Measurements from ENCODE around the gene CCDC69.

DNA sequence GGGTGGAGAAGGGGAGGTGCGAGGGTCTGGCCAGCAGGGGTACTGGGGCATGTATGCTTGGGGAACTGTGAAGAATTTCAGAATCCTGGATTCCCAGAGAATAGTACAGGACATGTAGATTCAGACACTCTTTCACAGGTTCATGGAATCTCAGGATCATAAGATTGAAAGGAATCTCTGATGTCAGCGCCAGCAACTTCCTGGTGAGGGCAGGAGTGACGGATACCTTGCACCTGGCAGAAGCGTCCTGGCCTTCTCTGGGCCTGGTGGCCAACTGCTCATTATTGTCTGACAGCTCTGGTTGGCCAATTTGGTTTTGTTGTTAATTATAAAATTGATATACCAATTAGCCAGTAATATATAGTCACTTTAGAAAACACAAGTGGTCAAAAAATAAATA, 36.0 kb upstream of the CCDC69 start:
- TF ChIP-seq, protein P1, sequence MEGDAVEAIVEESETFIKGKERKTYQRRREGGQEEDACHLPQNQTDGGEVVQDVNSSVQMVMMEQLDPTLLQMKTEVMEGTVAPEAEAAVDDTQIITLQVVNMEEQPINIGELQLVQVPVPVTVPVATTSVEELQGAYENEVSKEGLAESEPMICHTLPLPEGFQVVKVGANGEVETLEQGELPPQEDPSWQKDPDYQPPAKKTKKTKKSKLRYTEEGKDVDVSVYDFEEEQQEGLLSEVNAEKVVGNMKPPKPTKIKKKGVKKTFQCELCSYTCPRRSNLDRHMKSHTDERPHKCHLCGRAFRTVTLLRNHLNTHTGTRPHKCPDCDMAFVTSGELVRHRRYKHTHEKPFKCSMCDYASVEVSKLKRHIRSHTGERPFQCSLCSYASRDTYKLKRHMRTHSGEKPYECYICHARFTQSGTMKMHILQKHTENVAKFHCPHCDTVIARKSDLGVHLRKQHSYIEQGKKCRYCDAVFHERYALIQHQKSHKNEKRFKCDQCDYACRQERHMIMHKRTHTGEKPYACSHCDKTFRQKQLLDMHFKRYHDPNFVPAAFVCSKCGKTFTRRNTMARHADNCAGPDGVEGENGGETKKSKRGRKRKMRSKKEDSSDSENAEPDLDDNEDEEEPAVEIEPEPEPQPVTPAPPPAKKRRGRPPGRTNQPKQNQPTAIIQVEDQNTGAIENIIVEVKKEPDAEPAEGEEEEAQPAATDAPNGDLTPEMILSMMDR (IDR thresholded peaks at IDR 0.05): no peak
- no peak for TF ChIP-seq POLR2A (IDR thresholded peaks at IDR 0.05)

All from body of pancreas (tissue), 4 donors.